IMR-90 (cell line): ENCODE results near the gene FGF19. TPM values are rescaled to one million over a fixed set of nuclear protein-coding genes. Genes with fewer than 3 reads are reported as not detected.

Experiments used
- ATAC-seq: fragments of 200-7000 bp; cut with Tn5 transposase; 2 replicates; pipeline ENCODE4 v1.9.1; 2020; ENCODE audit warnings: low read depth, mild to moderate bottlenecking, moderate library complexity
- BruUV-seq: library from RNA; stranded (reverse); fragments of 400-500 nt; replicated peaks from 2 replicates; lab custom pipeline; 2021; lab: Mats Ljungman, UMichigan
- CTCF ChIA-PET: fragments of 300-600 bp; formaldehyde crosslinking; extraction: SDS; loops from one replicate; lab custom pipeline; 2021; ENCODE audit warnings: antibody characterized with exemption; lab: Yijun Ruan, JAX
- POLR2A ChIA-PET: fragments of 300-600 bp; sonication (Branson Sonifier 250); formaldehyde crosslinking; loops from one replicate; lab custom pipeline; 2022; ENCODE audit warnings: antibody characterized with exemption; ENCODE audit not compliant: unreplicated experiment; lab: Charles Lee
- DNase-seq: peaks from one replicate; pipeline ENCODE4 v3.0.0; 2013
- H2AFZ ChIP-seq: replicated peaks from 2 replicates; pipeline ENCODE3; 2013; ENCODE audit warnings: low read length, mild to moderate bottlenecking; ENCODE audit not compliant: poor library complexity
- H2AK5ac ChIP-seq: 2 replicates; pipeline ENCODE4 v1.6.1; 2013; ENCODE audit warnings: low read depth, low read length, inconsistent platforms
- H2AK9ac ChIP-seq: replicated peaks from 2 replicates; pipeline ENCODE3; 2013; ENCODE audit warnings: mild to moderate bottlenecking, low read depth, low read length, moderate library complexity; ENCODE audit not compliant: poor library complexity
- H2BK120ac ChIP-seq: 2 replicates; pipeline ENCODE4 v1.6.1; 2013; ENCODE audit warnings: low read depth, low read length, inconsistent platforms
- H2BK15ac ChIP-seq: 3 replicates; pipeline ENCODE4 v1.6.1; 2013; ENCODE audit warnings: low read depth, low read length, inconsistent platforms
- H2BK20ac ChIP-seq: 2 replicates; pipeline ENCODE4 v1.6.1; 2013; ENCODE audit warnings: low read depth, mild to moderate bottlenecking, inconsistent platforms, low read length, moderate library complexity
- H2BK5ac ChIP-seq: 2 replicates; pipeline ENCODE4 v1.6.1; 2013; ENCODE audit warnings: mild to moderate bottlenecking, low read depth, low read length, inconsistent platforms; ENCODE audit not compliant: poor library complexity, severe bottlenecking
- H3K14ac ChIP-seq: replicated peaks from 2 replicates; pipeline ENCODE4 v1.6.1; 2013; ENCODE audit warnings: low read depth, low read length, inconsistent platforms
- H3K18ac ChIP-seq: 2 replicates; pipeline ENCODE4 v1.6.1; 2013; ENCODE audit warnings: low read depth, low read length, control low read depth
- H3K23ac ChIP-seq: 2 replicates; pipeline ENCODE4 v1.6.1; 2013; ENCODE audit warnings: low read depth, low read length, inconsistent platforms
- H3K27ac ChIP-seq: 2 replicates; pipeline ENCODE4 v1.5.1; 2013; ENCODE audit warnings: mild to moderate bottlenecking, control low read depth, low read length; ENCODE audit not compliant: insufficient read depth
- H3K27me3 ChIP-seq: 2 replicates; pipeline ENCODE4 v1.6.1; 2013; ENCODE audit warnings: low read length; ENCODE audit not compliant: control insufficient read depth, insufficient read depth
- H3K36me3 ChIP-seq: 2 replicates; pipeline ENCODE4 v1.6.1; 2013; ENCODE audit warnings: low read length, mixed read lengths; ENCODE audit not compliant: control insufficient read depth, insufficient read depth
- H3K4ac ChIP-seq: 2 replicates; pipeline ENCODE4 v1.6.1; 2013; ENCODE audit warnings: low read depth, low read length, inconsistent platforms
- H3K4me1 ChIP-seq: 2 replicates; pipeline ENCODE4 v1.6.1; 2013; ENCODE audit warnings: low read length, mixed read lengths; ENCODE audit not compliant: control insufficient read depth, insufficient read depth
- H3K4me2 ChIP-seq: 2 replicates; pipeline ENCODE4 v1.6.1; 2013; ENCODE audit warnings: low read depth, mild to moderate bottlenecking, control low read depth, low read length, moderate library complexity
- H3K4me3 ChIP-seq: 2 replicates; pipeline ENCODE4 v1.5.1; 2013; ENCODE audit warnings: low read depth, mild to moderate bottlenecking, control low read depth, low read length, moderate library complexity; ENCODE audit not compliant: insufficient read depth
- H3K56ac ChIP-seq: 2 replicates; pipeline ENCODE4 v1.6.1; 2013; ENCODE audit warnings: low read length, inconsistent platforms; ENCODE audit not compliant: insufficient read depth; ENCODE audit errors: extremely low read depth
- H3K79me1 ChIP-seq, 2 experiments: 2 replicates each; pipeline ENCODE4 v1.6.1; 2013; ENCODE audit warnings: low read length in 2 of 2, inconsistent platforms in 1 of 2, low read depth in 1 of 2
- H3K9ac ChIP-seq: 2 replicates; pipeline ENCODE4 v1.6.1; 2013; ENCODE audit warnings: low read depth, low read length, control low read depth
- H3K9me1 ChIP-seq: 2 replicates; pipeline ENCODE4 v1.6.1; 2013; ENCODE audit warnings: low read length, inconsistent platforms; ENCODE audit not compliant: insufficient read depth
- H3K9me3 ChIP-seq: 2 replicates; pipeline ENCODE4 v1.6.1; 2013; ENCODE audit warnings: low read length; ENCODE audit not compliant: control insufficient read depth, insufficient read depth
- H4K20me1 ChIP-seq: 2 replicates; pipeline ENCODE4 v1.6.1; 2013; ENCODE audit warnings: low read length, inconsistent platforms; ENCODE audit not compliant: insufficient read depth
- H4K5ac ChIP-seq: 2 replicates; pipeline ENCODE4 v1.6.1; 2013; ENCODE audit warnings: mild to moderate bottlenecking, low read depth, low read length, control low read depth
- H4K8ac ChIP-seq, 2 experiments: 2 replicates each; pipeline ENCODE4 v1.6.1; 2013; ENCODE audit warnings: low read depth in 2 of 2, low read length in 2 of 2, control low read depth in 1 of 2, inconsistent platforms in 1 of 2
- H4K91ac ChIP-seq: 2 replicates; pipeline ENCODE4 v1.6.1; 2013; ENCODE audit warnings: low read depth, low read length, inconsistent platforms; ENCODE audit not compliant: insufficient read depth
- BHLHE40 ChIP-seq: fragments of 150-350 bp; IDR thresholded peaks from 2 replicates; pipeline ENCODE4 v1.6.1; 2016; ENCODE audit warnings: mild to moderate bottlenecking, low read depth, low read length
- CEBPB ChIP-seq: IDR thresholded peaks from 2 replicates; pipeline ENCODE4 v1.6.1; 2012; ENCODE audit warnings: low read depth, low read length, improper control_type of control experiment
- CHD1 ChIP-seq: IDR thresholded peaks from 2 replicates; pipeline ENCODE4 v1.6.1; 2012; ENCODE audit warnings: low read depth, low read length, improper control_type of control experiment
- ELK1 ChIP-seq: fragments of 150-350 bp; IDR thresholded peaks from 2 replicates; pipeline ENCODE4 v1.6.1; 2016; ENCODE audit warnings: low read depth, mild to moderate bottlenecking, low read length, moderate library complexity, borderline replicate concordance
- FOS ChIP-seq: fragments of 150-350 bp; IDR thresholded peaks from 2 replicates; pipeline ENCODE4 v1.6.1; 2016; ENCODE audit warnings: low read depth, low read length
- MAFK ChIP-seq: IDR thresholded peaks from 2 replicates; pipeline ENCODE4 v1.6.1; 2012; ENCODE audit warnings: low read depth, low read length, improper control_type of control experiment
- MAZ ChIP-seq: IDR thresholded peaks from 2 replicates; pipeline ENCODE4 v1.6.1; 2012; ENCODE audit warnings: low read depth, mild to moderate bottlenecking, low read length, improper control_type of control experiment, moderate library complexity, borderline replicate concordance
- MXI1 ChIP-seq: IDR thresholded peaks from 2 replicates; pipeline ENCODE4 v1.6.1; 2012; ENCODE audit warnings: low read depth, mild to moderate bottlenecking, low read length, moderate library complexity, borderline replicate concordance
- NFE2L2 ChIP-seq: fragments of 150-350 bp; IDR thresholded peaks from 2 replicates; pipeline ENCODE4 v1.6.1; 2016; ENCODE audit warnings: low read depth, mild to moderate bottlenecking, low read length
- POLR2A ChIP-seq: IDR thresholded peaks from 2 replicates; pipeline ENCODE4 v1.6.1; 2012; ENCODE audit warnings: mild to moderate bottlenecking, low read depth, low read length
- RAD21 ChIP-seq: IDR thresholded peaks from 2 replicates; pipeline ENCODE4 v1.6.1; 2012; ENCODE audit warnings: low read length, improper control_type of control experiment
- RCOR1 ChIP-seq: IDR thresholded peaks from 2 replicates; pipeline ENCODE4 v1.6.1; 2012; ENCODE audit warnings: mild to moderate bottlenecking, low read length, improper control_type of control experiment; ENCODE audit not compliant: insufficient replicate concordance
- RFX5 ChIP-seq: IDR thresholded peaks from 2 replicates; pipeline ENCODE4 v1.8.0; 2012; ENCODE audit warnings: low read depth, mild to moderate bottlenecking, low read length, moderate library complexity
- SMC3 ChIP-seq: fragments of 150-350 bp; IDR thresholded peaks from 2 replicates; pipeline ENCODE4 v1.6.1; 2016; ENCODE audit warnings: low read depth, mild to moderate bottlenecking, antibody characterized with exemption, low read length, moderate library complexity
- WGBS, 2 experiments: methylation state at CpG; one replicate each; pipeline versions ENCODE4 v1.1.5 to v1.1.7; 2013; ENCODE audit warnings: missing lambda C conversion rate in 2 of 2; ENCODE audit not compliant: insufficient read length in 1 of 2; ENCODE audit errors: extremely low coverage in 2 of 2; 5-methylcytosine and 5-hydroxymethylcytosine counted together
- dilution Hi-C: fragments of 300-500 bp; cut with HindIII; formaldehyde crosslinking; loops from one replicate; pipeline ENCODE4 v1.14.3; 2018; ENCODE audit warnings: low sequenced_read_pairs; ENCODE audit not compliant: unreplicated experiment
- in situ Hi-C: fragments of 300-500 bp; cut with MboI; formaldehyde crosslinking; loops from 3 replicates; pipeline ENCODE4 v1.14.3; 2019; ENCODE audit warnings: low sequenced_read_pairs, inconsistent platforms, mixed read lengths
- intact Hi-C: fragments of 100-400 bp; cut with micrococcal nuclease; formaldehyde crosslinking; loops from 2 replicates; pipeline ENCODE4 v1.10.0; 2022
- polyA plus RNA-seq, 3 experiments: library from polyadenylated mRNA; depleted of rRNA; stranded (reverse); fragments of >200 nt; gene quantifications; 2 replicates each; pipeline ENCODE4 v1.2.3, GENCODE V29; 2012; ENCODE audit warnings: low replicate concordance in 1 of 3
- total RNA-seq: library from RNA; depleted of rRNA; stranded (reverse); fragments of >200 nt; gene quantifications from 2 replicates; pipeline ENCODE4 v1.2.3, GENCODE V29; 2012
- TF ChIP-seq, protein P1 (sequence below): conservative IDR thresholded peaks from 2 replicates; pipeline ENCODE4 v1.5.1; 2012; ENCODE audit warnings: mild to moderate bottlenecking, low read depth, low read length, improper control_type of control experiment
- TF ChIP-seq, protein P2 (sequence below): fragments of 150-350 bp; IDR thresholded peaks from 2 replicates; pipeline ENCODE4 v1.6.1; 2017; ENCODE audit warnings: mild to moderate bottlenecking, antibody characterized with exemption, low read length, low read depth

FGF19 gene
- total and polyA plus RNA-seq, 2 of the 4 experiments (the other 2 are of a cell fraction): not detected

DNA sequence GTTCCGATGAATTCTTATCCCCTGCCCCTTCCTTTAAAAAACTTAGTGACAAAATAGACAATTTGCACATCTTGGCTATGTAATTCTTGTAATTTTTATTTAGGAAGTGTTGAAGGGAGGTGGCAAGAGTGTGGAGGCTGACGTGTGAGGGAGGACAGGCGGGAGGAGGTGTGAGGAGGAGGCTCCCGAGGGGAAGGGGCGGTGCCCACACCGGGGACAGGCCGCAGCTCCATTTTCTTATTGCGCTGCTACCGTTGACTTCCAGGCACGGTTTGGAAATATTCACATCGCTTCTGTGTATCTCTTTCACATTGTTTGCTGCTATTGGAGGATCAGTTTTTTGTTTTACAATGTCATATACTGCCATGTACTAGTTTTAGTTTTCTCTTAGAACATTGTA, 50.8 kb downstream of the FGF19 start:
- H3K9me1 ChIP-seq: no peaks in the 10 kb centered on the region
- H3K23ac ChIP-seq: no peak overlapping the region
- H4K20me1 ChIP-seq: peaks cover 78% of the 10 kb centered on the region
- H2AK9ac ChIP-seq: no peak overlapping the region
- no peak overlapping the region for H2BK5ac ChIP-seq
- DNase-seq (no peak), ATAC-seq (no peak)
- CTCF ChIA-PET: no interaction called here
- no peak overlapping the region for H4K5ac ChIP-seq
- BruUV-seq: no TSS peak
- H3K4me1 ChIP-seq: peaks cover 7% of the 10 kb centered on the region; the same call in 1 of the 2 replicates
- H3K9ac ChIP-seq: no peak overlapping the region
- no peak overlapping the region for H3K56ac ChIP-seq
- no peak overlapping the region for H2BK20ac ChIP-seq
- H2AFZ ChIP-seq: no peak overlapping the region
- peaks cover 5 to 48% of the 10 kb centered on the region in 2 experiments; a peak in 3 of 4 replicates for H3K79me1 ChIP-seq
- no peak overlapping the region for H3K4me2 ChIP-seq
- no peak overlapping the region for H2BK15ac ChIP-seq
- dilution Hi-C loops: no loop called here
- intact Hi-C loops: no loop called here
- H4K8ac ChIP-seq: no peak overlapping the region
- no peak overlapping the region for H2AK5ac ChIP-seq
- H3K14ac ChIP-seq: no peak overlapping the region
- H3K4me3 ChIP-seq: no peak overlapping the region
- no peaks in the 10 kb centered on the region for H3K9me3 ChIP-seq
- no peak overlapping the region for H2BK120ac ChIP-seq
- H4K91ac ChIP-seq: no peak overlapping the region
- POLR2A ChIA-PET: no interaction called here
- H3K27ac ChIP-seq: no peak overlapping the region
- in situ Hi-C loops: loop anchor here (25.0 kb wide), 2 partner anchors 716 to 1041 kb away; no protein-coding TSS in a partner anchor
- H3K27me3 ChIP-seq: no peaks in the 10 kb centered on the region
- no peak overlapping the region for H3K18ac ChIP-seq
- H3K36me3 ChIP-seq: peaks cover 57% of the 10 kb centered on the region
- H3K4ac ChIP-seq: no peak overlapping the region
- WGBS, 2 experiments: no CpG with 5 or more reads among the region's 11 CpGs
- TF ChIP-seq FOS (no peak), ELK1 (no peak), RCOR1 (no peak), SMC3 (no peak), RFX5 (no peak), RAD21 (no peak), CEBPB (no peak), MXI1 (no peak), BHLHE40 (no peak), CHD1 (no peak), MAZ (no peak), MAFK (no peak), NFE2L2 (no peak), POLR2A (no peak)
- TF ChIP-seq, protein P1, sequence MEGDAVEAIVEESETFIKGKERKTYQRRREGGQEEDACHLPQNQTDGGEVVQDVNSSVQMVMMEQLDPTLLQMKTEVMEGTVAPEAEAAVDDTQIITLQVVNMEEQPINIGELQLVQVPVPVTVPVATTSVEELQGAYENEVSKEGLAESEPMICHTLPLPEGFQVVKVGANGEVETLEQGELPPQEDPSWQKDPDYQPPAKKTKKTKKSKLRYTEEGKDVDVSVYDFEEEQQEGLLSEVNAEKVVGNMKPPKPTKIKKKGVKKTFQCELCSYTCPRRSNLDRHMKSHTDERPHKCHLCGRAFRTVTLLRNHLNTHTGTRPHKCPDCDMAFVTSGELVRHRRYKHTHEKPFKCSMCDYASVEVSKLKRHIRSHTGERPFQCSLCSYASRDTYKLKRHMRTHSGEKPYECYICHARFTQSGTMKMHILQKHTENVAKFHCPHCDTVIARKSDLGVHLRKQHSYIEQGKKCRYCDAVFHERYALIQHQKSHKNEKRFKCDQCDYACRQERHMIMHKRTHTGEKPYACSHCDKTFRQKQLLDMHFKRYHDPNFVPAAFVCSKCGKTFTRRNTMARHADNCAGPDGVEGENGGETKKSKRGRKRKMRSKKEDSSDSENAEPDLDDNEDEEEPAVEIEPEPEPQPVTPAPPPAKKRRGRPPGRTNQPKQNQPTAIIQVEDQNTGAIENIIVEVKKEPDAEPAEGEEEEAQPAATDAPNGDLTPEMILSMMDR: no peak
- TF ChIP-seq, protein P2, sequence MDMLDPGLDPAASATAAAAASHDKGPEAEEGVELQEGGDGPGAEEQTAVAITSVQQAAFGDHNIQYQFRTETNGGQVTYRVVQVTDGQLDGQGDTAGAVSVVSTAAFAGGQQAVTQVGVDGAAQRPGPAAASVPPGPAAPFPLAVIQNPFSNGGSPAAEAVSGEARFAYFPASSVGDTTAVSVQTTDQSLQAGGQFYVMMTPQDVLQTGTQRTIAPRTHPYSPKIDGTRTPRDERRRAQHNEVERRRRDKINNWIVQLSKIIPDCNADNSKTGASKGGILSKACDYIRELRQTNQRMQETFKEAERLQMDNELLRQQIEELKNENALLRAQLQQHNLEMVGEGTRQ: no peak
